Measurements from ENCODE around the gene MRPS31.

- no peak for TF ChIP-seq CTCF (IDR thresholded peaks at IDR 0.05)
- TF ChIP-seq POLR2A (IDR thresholded peaks at IDR 0.05) = no peak
These were observed 48.9 kb upstream of the MRPS31 start for GRCh38 chr13:40819797-40820315.

Data from adrenal gland (tissue), 5 donors.